ENCODE results near the gene COL6A6. TPM values are rescaled to one million over a fixed set of nuclear protein-coding genes. Genes with fewer than 3 reads are reported as not detected.

COL6A6 gene
- total RNA-seq: under 0.01 TPM

GRCh38 chr3:130516645-130517512 is at the start of gene COL6A6:
Gene COL6A6 (plus strand): TSS chr3:130517177. CDS start chr3:130560365, 43,188 bp downstream.
- H3K4me3 ChIP-seq (ENCODE audit: low read length): no peak within 1 kb of the TSS
- peaks cover 30% of the 10 kb centered on the region for H3K27me3 ChIP-seq (ENCODE audit: insufficient read depth, low read length)
- no peaks in the 10 kb centered on the region for H3K9me3 ChIP-seq (ENCODE audit: low read depth, low read length)
- no peaks in the 10 kb centered on the region for H3K4me1 ChIP-seq (ENCODE audit: insufficient read depth, low read length)

GRCh38 chr3:130468311-130468710 is 48.7 kb upstream of the COL6A6 start:
- no peaks in the 10 kb centered on the region for H3K9me3 ChIP-seq (ENCODE audit: low read depth, low read length)
- H3K4me1 ChIP-seq (ENCODE audit: insufficient read depth, low read length): no peaks in the 10 kb centered on the region
- H3K27me3 ChIP-seq (ENCODE audit: insufficient read depth, low read length): no peaks in the 10 kb centered on the region
- H3K4me3 ChIP-seq (ENCODE audit: low read length): no peak overlapping the region

GRCh38 chr3:130470126-130470525 is 46.9 kb upstream of the COL6A6 start:
- H3K4me3 ChIP-seq (ENCODE audit: low read length): no peak overlapping the region
- no peaks in the 10 kb centered on the region for H3K27me3 ChIP-seq (ENCODE audit: insufficient read depth, low read length)
- no peaks in the 10 kb centered on the region for H3K4me1 ChIP-seq (ENCODE audit: insufficient read depth, low read length)
- no peaks in the 10 kb centered on the region for H3K9me3 ChIP-seq (ENCODE audit: low read depth, low read length)

- Histone ChIP-seq H3K27me3 (ENCODE audit: insufficient read depth, low read length) (no peaks in the 10 kb centered on the region), H3K4me1 (ENCODE audit: insufficient read depth, low read length) (no peaks in the 10 kb centered on the region), H3K4me3 (ENCODE audit: low read length) (no peak overlapping the region), H3K9me3 (ENCODE audit: low read depth, low read length) (no peaks in the 10 kb centered on the region)
These were observed 43.6 kb upstream of the COL6A6 start for GRCh38 chr3:130473416-130473815.

GRCh38 chr3:130480736-130481135 is 36.2 kb upstream of the COL6A6 start:
- Histone ChIP-seq H3K27me3 (ENCODE audit: insufficient read depth, low read length) (no peaks in the 10 kb centered on the region), H3K4me3 (ENCODE audit: low read length) (no peak overlapping the region), H3K9me3 (ENCODE audit: low read depth, low read length) (no peaks in the 10 kb centered on the region), H3K4me1 (ENCODE audit: insufficient read depth, low read length) (no peaks in the 10 kb centered on the region)

- no peaks in the 10 kb centered on the region for H3K9me3 ChIP-seq (ENCODE audit: low read depth, low read length)
- H3K4me1 ChIP-seq (ENCODE audit: insufficient read depth, low read length): no peaks in the 10 kb centered on the region
- no peak overlapping the region for H3K4me3 ChIP-seq (ENCODE audit: low read length)
- no peaks in the 10 kb centered on the region for H3K27me3 ChIP-seq (ENCODE audit: insufficient read depth, low read length)
These were observed 28.7 kb upstream of the COL6A6 start for GRCh38 chr3:130488288-130488687.

GRCh38 chr3:130488769-130489450 is 28.1 kb upstream of the COL6A6 start:
- no peaks in the 10 kb centered on the region for H3K9me3 ChIP-seq (ENCODE audit: low read depth, low read length)
- H3K4me3 ChIP-seq (ENCODE audit: low read length): no peak overlapping the region
- no peaks in the 10 kb centered on the region for H3K27me3 ChIP-seq (ENCODE audit: insufficient read depth, low read length)
- no peaks in the 10 kb centered on the region for H3K4me1 ChIP-seq (ENCODE audit: insufficient read depth, low read length)

GRCh38 chr3:130490241-130490640 is 26.7 kb upstream of the COL6A6 start:
- no peak overlapping the region for H3K4me3 ChIP-seq (ENCODE audit: low read length)
- H3K4me1 ChIP-seq (ENCODE audit: insufficient read depth, low read length): no peaks in the 10 kb centered on the region
- no peaks in the 10 kb centered on the region for H3K9me3 ChIP-seq (ENCODE audit: low read depth, low read length)
- H3K27me3 ChIP-seq (ENCODE audit: insufficient read depth, low read length): no peaks in the 10 kb centered on the region

- Histone ChIP-seq H3K9me3 (ENCODE audit: low read depth, low read length) (no peaks in the 10 kb centered on the region), H3K4me3 (ENCODE audit: low read length) (no peak overlapping the region), H3K27me3 (ENCODE audit: insufficient read depth, low read length) (no peaks in the 10 kb centered on the region), H3K4me1 (ENCODE audit: insufficient read depth, low read length) (no peaks in the 10 kb centered on the region)
These were observed 25.5 kb upstream of the COL6A6 start for GRCh38 chr3:130491431-130491830.

GRCh38 chr3:130504701-130505100 is 12.3 kb upstream of the COL6A6 start:
- H3K27me3 ChIP-seq (ENCODE audit: insufficient read depth, low read length): no peaks in the 10 kb centered on the region
- no peaks in the 10 kb centered on the region for H3K9me3 ChIP-seq (ENCODE audit: low read depth, low read length)
- no peak overlapping the region for H3K4me3 ChIP-seq (ENCODE audit: low read length)
- H3K4me1 ChIP-seq (ENCODE audit: insufficient read depth, low read length): no peaks in the 10 kb centered on the region

GRCh38 chr3:130506031-130506430 is 10.9 kb upstream of the COL6A6 start:
- no peaks in the 10 kb centered on the region for H3K27me3 ChIP-seq (ENCODE audit: insufficient read depth, low read length)

GRCh38 chr3:130507746-130508145 is 9.2 kb upstream of the COL6A6 start:
- H3K9me3 ChIP-seq (ENCODE audit: low read depth, low read length): no peaks in the 10 kb centered on the region
- no peaks in the 10 kb centered on the region for H3K27me3 ChIP-seq (ENCODE audit: insufficient read depth, low read length)
- H3K4me3 ChIP-seq (ENCODE audit: low read length): no peak overlapping the region
- no peaks in the 10 kb centered on the region for H3K4me1 ChIP-seq (ENCODE audit: insufficient read depth, low read length)

More at GRCh38 chr3:130506031-130506430, 10.9 kb upstream of the COL6A6 start:
- Histone ChIP-seq H3K9me3 (ENCODE audit: low read depth, low read length) (no peaks in the 10 kb centered on the region), H3K4me1 (ENCODE audit: insufficient read depth, low read length) (no peaks in the 10 kb centered on the region), H3K4me3 (ENCODE audit: low read length) (no peak overlapping the region)

- H3K9me3 ChIP-seq (ENCODE audit: low read depth, low read length): no peaks in the 10 kb centered on the region
- H3K4me3 ChIP-seq (ENCODE audit: low read length): no peak overlapping the region
- H3K4me1 ChIP-seq (ENCODE audit: insufficient read depth, low read length): no peaks in the 10 kb centered on the region
- H3K27me3 ChIP-seq (ENCODE audit: insufficient read depth, low read length): no peaks in the 10 kb centered on the region
These were observed 8.0 kb upstream of the COL6A6 start for GRCh38 chr3:130509008-130509407.

- Histone ChIP-seq H3K9me3 (ENCODE audit: low read depth, low read length) (no peaks in the 10 kb centered on the region), H3K27me3 (ENCODE audit: insufficient read depth, low read length) (peaks cover 30% of the 10 kb centered on the region), H3K4me1 (ENCODE audit: insufficient read depth, low read length) (no peaks in the 10 kb centered on the region), H3K4me3 (ENCODE audit: low read length) (no peak overlapping the region)
These were observed 2.3 kb upstream of the COL6A6 start for GRCh38 chr3:130514681-130515080.

GRCh38 chr3:130515755-130516154 is 1.2 kb upstream of the COL6A6 start:
- Histone ChIP-seq H3K4me3 (ENCODE audit: low read length) (no peak overlapping the region), H3K4me1 (ENCODE audit: insufficient read depth, low read length) (no peaks in the 10 kb centered on the region), H3K9me3 (ENCODE audit: low read depth, low read length) (no peaks in the 10 kb centered on the region), H3K27me3 (ENCODE audit: insufficient read depth, low read length) (peaks cover 30% of the 10 kb centered on the region)
